ENCODE results near the gene PRDM13. TPM values are rescaled to one million over a fixed set of nuclear protein-coding genes. Genes with fewer than 3 reads are reported as not detected.

The PRDM13 gene
- total RNA-seq, 2 donors from 2014 or later, result not detected

- no peak for TF ChIP-seq CTCF (IDR thresholded peaks at IDR 0.05)
These were observed 32.5 kb upstream of the PRDM13 start for GRCh38 chr6:99573980-99574617.

DNA sequence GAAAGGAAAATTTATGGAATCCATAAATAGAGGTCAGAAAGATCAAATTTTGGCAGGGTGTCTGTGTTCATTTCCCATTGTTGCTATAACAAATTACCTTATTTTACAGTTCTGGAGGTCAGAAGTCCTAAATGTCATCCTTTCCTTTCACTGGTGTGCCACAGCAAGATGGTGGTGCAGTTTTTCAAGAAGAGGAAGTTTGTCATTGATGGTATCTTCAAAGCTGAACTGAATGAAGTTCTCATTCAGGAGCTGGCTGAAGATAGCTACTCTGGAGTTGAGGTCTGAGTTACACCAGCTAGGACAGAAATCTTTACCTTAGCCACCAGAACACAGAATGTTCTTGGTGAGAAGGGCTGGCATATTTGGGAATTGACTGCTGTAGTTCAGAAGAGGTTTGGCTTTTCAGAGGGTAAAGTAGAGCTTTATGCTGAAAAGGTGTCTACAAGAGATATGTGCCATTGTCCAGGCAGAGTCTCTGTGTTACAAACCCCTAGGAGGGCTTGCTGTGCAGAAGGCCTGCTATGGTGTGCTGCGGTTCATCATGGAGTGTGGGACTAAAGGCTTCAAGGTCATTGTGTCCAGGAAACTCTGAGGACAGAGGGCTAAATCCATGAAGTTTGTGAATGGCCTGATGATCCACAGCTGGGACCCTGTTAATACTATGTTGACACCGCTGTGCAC, 30.9 kb upstream of the PRDM13 start:
- Histone ChIP-seq H3K4me3 (no peak overlapping the region), H3K27ac (no peak overlapping the region), H3K27me3 (no peaks in the 10 kb centered on the region), H3K4me1 (no peaks in the 10 kb centered on the region), H3K9me3 (no peaks in the 10 kb centered on the region), H3K36me3 (no peaks in the 10 kb centered on the region)
- TF ChIP-seq CTCF (IDR thresholded peaks at IDR 0.05), result no peak
- DNase-seq (ENCODE audit: low spot score), result no peak

More at GRCh38 chr6:99573980-99574617, 32.5 kb upstream of the PRDM13 start:
- H3K4me1 ChIP-seq, result no peaks in the 10 kb centered on the region
- H3K27ac ChIP-seq, result no peak overlapping the region
- no peaks in the 10 kb centered on the region for H3K36me3 ChIP-seq
- DNase-seq (ENCODE audit: low spot score), result no peak
- H3K4me3 ChIP-seq, result no peak overlapping the region
- no peaks in the 10 kb centered on the region for H3K27me3 ChIP-seq
- H3K9me3 ChIP-seq, result no peaks in the 10 kb centered on the region

GRCh38 chr6:99579781-99580180, 26.9 kb upstream of the PRDM13 start:
- H3K36me3 ChIP-seq, result no peaks in the 10 kb centered on the region

DNA sequence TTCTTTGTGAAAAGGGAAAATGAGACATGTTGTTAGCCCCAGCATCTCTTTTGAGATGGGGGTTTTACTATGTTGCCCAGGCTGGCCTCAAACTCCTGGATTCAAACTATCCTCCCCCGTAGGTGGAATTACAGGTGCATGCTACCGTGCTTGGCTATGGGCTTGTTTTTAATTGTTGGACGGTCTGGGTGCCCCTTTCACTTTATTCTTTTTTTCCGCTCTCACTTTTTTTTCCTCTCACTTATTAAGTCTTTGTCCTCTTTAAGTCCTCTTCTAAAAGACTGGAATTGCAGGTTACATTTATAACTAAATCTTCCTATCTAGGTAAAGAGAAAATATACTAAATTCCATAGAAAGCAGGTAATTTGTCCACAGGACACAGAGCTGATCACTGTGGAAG, 18.8 kb upstream of the PRDM13 start:
- no peak for DNase-seq (ENCODE audit: low spot score)
- no peaks in the 10 kb centered on the region for H3K36me3 ChIP-seq
- no peaks in the 10 kb centered on the region for H3K9me3 ChIP-seq
- peaks cover 22 to 35% of the 10 kb centered on the region in 2 donors for H3K27me3 ChIP-seq
- no peak overlapping the region for H3K27ac ChIP-seq
- no peak overlapping the region for H3K4me3 ChIP-seq
- peaks cover 0 to 28% of the 10 kb centered on the region in 2 donors for H3K4me1 ChIP-seq
- TF ChIP-seq CTCF (IDR thresholded peaks at IDR 0.05), result no peak

More at GRCh38 chr6:99579781-99580180, 26.9 kb upstream of the PRDM13 start:
- no peak for TF ChIP-seq CTCF (IDR thresholded peaks at IDR 0.05)
- Histone ChIP-seq H3K4me1 (no peaks in the 10 kb centered on the region), H3K27me3 (no peaks in the 10 kb centered on the region), H3K4me3 (no peak overlapping the region), H3K9me3 (no peaks in the 10 kb centered on the region), H3K27ac (no peak overlapping the region)
- no peak for DNase-seq (ENCODE audit: low spot score)

DNA sequence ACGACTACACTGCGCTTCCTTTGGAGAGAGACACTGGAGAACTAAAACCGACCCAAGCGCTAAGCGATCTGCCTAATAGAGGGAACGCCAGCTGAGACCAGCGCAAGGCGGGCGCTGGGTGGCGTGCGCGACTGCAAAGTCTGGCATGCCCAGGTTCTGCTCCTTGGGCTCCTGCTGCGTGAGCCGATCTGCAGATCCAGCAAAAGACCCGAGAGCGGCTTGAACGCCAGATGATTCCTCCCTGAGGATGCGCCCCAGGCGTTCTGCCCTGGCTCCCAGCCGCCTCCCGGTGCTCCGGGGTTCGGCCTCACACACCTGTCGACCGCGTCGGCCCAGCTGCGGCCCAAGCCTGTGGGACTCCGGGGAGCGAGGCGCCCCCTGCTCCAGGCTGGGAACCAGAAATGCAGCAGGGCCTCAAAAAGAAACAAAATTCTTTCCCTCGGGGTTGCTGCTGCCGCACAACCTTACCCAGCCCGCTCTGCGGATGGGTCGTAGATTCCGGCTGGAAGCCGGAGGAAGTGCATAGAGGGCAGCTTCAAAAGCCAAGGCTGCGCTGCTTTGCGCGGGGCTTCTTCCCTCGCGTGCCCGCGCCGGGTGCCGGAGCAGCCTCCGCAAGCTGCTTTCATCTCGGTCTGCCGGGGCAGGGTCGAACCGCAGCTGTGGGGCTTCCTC, 17.9 kb upstream of the PRDM13 start:
- no peak for DNase-seq (ENCODE audit: low spot score)
- peak; percentile 20 to 64 for TF ChIP-seq CTCF (IDR thresholded peaks at IDR 0.05)
- no peaks in the 10 kb centered on the region for H3K36me3 ChIP-seq
- peaks cover 0 to 28% of the 10 kb centered on the region in 2 donors for H3K4me1 ChIP-seq
- peak overlapping the region; percentile 32 to 48 for H3K4me3 ChIP-seq
- no peaks in the 10 kb centered on the region for H3K9me3 ChIP-seq
- peaks cover 29 to 35% of the 10 kb centered on the region in 2 donors for H3K27me3 ChIP-seq
- no peak overlapping the region for H3K27ac ChIP-seq
